H1 (cell line): Measurements from ENCODE around the gene GP1BB. TPM values are rescaled to one million over a fixed set of nuclear protein-coding genes. Genes with fewer than 3 reads are reported as not detected.

Experiments used
- CTCF ChIA-PET: fragments of 300-600 bp; sonication (Branson Sonifier 250); formaldehyde crosslinking; loops from one replicate; lab custom pipeline; 2021; ENCODE audit not compliant: partially characterized antibody; lab: Charles Lee
- POLR2A ChIA-PET: fragments of 300-600 bp; sonication (Branson Sonifier 250); formaldehyde crosslinking; loops from one replicate; lab custom pipeline; 2021; ENCODE audit warnings: inconsistent platforms; ENCODE audit not compliant: partially characterized antibody; lab: Charles Lee
- DNase-seq, 2 experiments: peaks; one replicate each; pipeline versions ENCODE4 v3.0.0 to v3.0.0-alpha.2; 2010 to 2022; ENCODE audit warnings: low spot score in 2 of 2, low read depth in 1 of 2, mixed read lengths in 1 of 2
- FAIRE-seq: peaks from 2 replicates; lab custom pipeline; 2011; peaks lifted over from hg19 to GRCh38; lab: Jason Lieb, UNC
- H2AFZ ChIP-seq: 2 replicates; pipeline ENCODE4 v1.8.1; 2012; ENCODE audit warnings: low read length, inconsistent platforms
- H2AK5ac ChIP-seq: 2 replicates; pipeline ENCODE4 v1.6.1; 2013; ENCODE audit warnings: low read depth, low read length
- H2BK120ac ChIP-seq: replicated peaks from 2 replicates; pipeline ENCODE3; 2013; ENCODE audit warnings: low read depth, low read length, inconsistent platforms
- H2BK12ac ChIP-seq: 2 replicates; pipeline ENCODE4 v1.6.1; 2013; ENCODE audit warnings: low read depth, low read length
- H2BK15ac ChIP-seq: 2 replicates; pipeline ENCODE4 v1.6.1; 2013; ENCODE audit warnings: low read length
- H2BK20ac ChIP-seq: 2 replicates; pipeline ENCODE4 v1.6.1; 2013; ENCODE audit warnings: low read length
- H2BK5ac ChIP-seq: 2 replicates; pipeline ENCODE4 v1.6.1; 2013; ENCODE audit warnings: low read depth, low read length
- H3K14ac ChIP-seq: 2 replicates; pipeline ENCODE4 v1.6.1; 2013; ENCODE audit warnings: inconsistent platforms; ENCODE audit not compliant: insufficient read length
- H3K18ac ChIP-seq: 2 replicates; pipeline ENCODE4 v1.6.1; 2013; ENCODE audit warnings: low read length; ENCODE audit errors: extremely low read depth
- H3K23ac ChIP-seq: 2 replicates; pipeline ENCODE4 v1.6.1; 2013; ENCODE audit warnings: inconsistent platforms; ENCODE audit not compliant: insufficient read length
- H3K23me2 ChIP-seq: 2 replicates; pipeline ENCODE4 v1.6.1; 2013; ENCODE audit warnings: low read depth, low read length
- H3K27ac ChIP-seq: 2 replicates; pipeline ENCODE4 v1.6.1; 2011; ENCODE audit warnings: low read depth, low read length, inconsistent platforms
- H3K27me3 ChIP-seq, 4 experiments: replicated peaks in 1 of 4; 1 replicate in 1 of 4; 2 replicates in 3 of 4; pipeline versions ENCODE4 v1.6.1 to v1.8.1; 2011 to 2013; ENCODE audit warnings: low read length in 3 of 4, mild to moderate bottlenecking in 3 of 4, inconsistent platforms in 2 of 4, mixed read lengths in 2 of 4, moderate library complexity in 1 of 4; ENCODE audit not compliant: control insufficient read depth in 3 of 4, insufficient read depth in 3 of 4; ENCODE audit errors: extremely low read depth in 1 of 4
- H3K36me3 ChIP-seq, 4 experiments: 2 replicates each; pipeline versions ENCODE4 v1.6.1 to v1.8.1; 2011 to 2013; ENCODE audit warnings: mild to moderate bottlenecking in 4 of 4, low read length in 3 of 4, moderate library complexity in 2 of 4, control low read depth in 1 of 4, inconsistent platforms in 1 of 4; ENCODE audit not compliant: insufficient read depth in 4 of 4, control insufficient read depth in 2 of 4
- H3K4ac ChIP-seq: replicated peaks from 2 replicates; pipeline ENCODE3; 2013; ENCODE audit warnings: low read length, low read depth, mixed read lengths, inconsistent platforms; ENCODE audit not compliant: insufficient read length
- H3K4me1 ChIP-seq, 4 experiments: replicated peaks in 1 of 4; 1 replicate in 1 of 4; 2 replicates in 3 of 4; pipeline versions ENCODE4 v1.6.1 to v1.8.1; 2011 to 2013; ENCODE audit warnings: low read length in 3 of 4, inconsistent platforms in 2 of 4, mixed read lengths in 1 of 4; ENCODE audit not compliant: insufficient read depth in 4 of 4, control insufficient read depth in 3 of 4
- H3K4me2 ChIP-seq, 2 experiments: 2 replicates each; pipeline versions ENCODE4 v1.6.1 to v1.8.1; 2011 to 2013; ENCODE audit warnings: low read depth in 2 of 2, low read length in 2 of 2, control low read depth in 1 of 2, inconsistent platforms in 1 of 2, mild to moderate bottlenecking in 1 of 2; ENCODE audit not compliant: insufficient read depth in 1 of 2
- H3K4me3 ChIP-seq, 4 experiments: fragments of 200-600, 300-600 bp in 1 of 4; sonication (generic), shearing (Covaris generic), sonication (Bioruptor Twin) in 1 of 4; 2 replicates each; pipeline versions ENCODE4 v1.5.1 to v1.8.1; 2011 to 2016; ENCODE audit warnings: low read length in 4 of 4, low read depth in 3 of 4, control low read depth in 2 of 4, inconsistent platforms in 2 of 4, mild to moderate bottlenecking in 2 of 4, mixed read lengths in 1 of 4, moderate library complexity in 1 of 4; ENCODE audit not compliant: insufficient read depth in 2 of 4; ENCODE audit errors: extremely low read depth in 1 of 4
- H3K56ac ChIP-seq: replicated peaks from 2 replicates; pipeline ENCODE3; 2013; ENCODE audit warnings: low read depth, mild to moderate bottlenecking, mixed read lengths, low read length, inconsistent platforms; ENCODE audit not compliant: insufficient read length
- H3K79me1 ChIP-seq: 2 replicates; pipeline ENCODE4 v1.6.1; 2013; ENCODE audit warnings: low read depth, low read length, control low read depth
- H3K79me2 ChIP-seq, 2 experiments: 2 replicates each; pipeline versions ENCODE4 v1.6.1 to v1.8.1; 2012 to 2013; ENCODE audit warnings: low read length in 2 of 2, mild to moderate bottlenecking in 2 of 2, inconsistent platforms in 1 of 2; ENCODE audit not compliant: insufficient read depth in 2 of 2, control insufficient read depth in 1 of 2
- H3K9ac ChIP-seq, 4 experiments: replicated peaks in 1 of 4; 1 replicate in 1 of 4; 2 replicates in 3 of 4; pipeline versions ENCODE4 v1.6.1 to v1.8.1; 2011 to 2013; ENCODE audit warnings: low read depth in 3 of 4, low read length in 3 of 4, control low read depth in 2 of 4, mild to moderate bottlenecking in 2 of 4, moderate library complexity in 2 of 4, inconsistent platforms in 1 of 4; ENCODE audit errors: extremely low read depth in 1 of 4
- H3K9me3 ChIP-seq, 2 experiments: 2 replicates each; pipeline versions ENCODE4 v1.6.1 to v1.8.1; 2012 to 2013; ENCODE audit warnings: mild to moderate bottlenecking in 2 of 2, moderate library complexity in 2 of 2, control low read depth in 1 of 2, inconsistent platforms in 1 of 2, low read depth in 1 of 2, low read length in 1 of 2, mixed read lengths in 1 of 2; ENCODE audit not compliant: insufficient read depth in 2 of 2
- H4K20me1 ChIP-seq, 2 experiments: replicated peaks in 1 of 2; 2 replicates each; pipeline versions ENCODE3 to v1.8.1; 2011 to 2013; ENCODE audit warnings: inconsistent platforms in 2 of 2, low read length in 2 of 2, mild to moderate bottlenecking in 1 of 2; ENCODE audit not compliant: insufficient read depth in 2 of 2, control insufficient read depth in 1 of 2
- H4K5ac ChIP-seq: 2 replicates; pipeline ENCODE4 v1.6.1; 2013; ENCODE audit warnings: low read length, low read depth, mixed read lengths, inconsistent platforms; ENCODE audit not compliant: insufficient read length
- H4K8ac ChIP-seq: 2 replicates; pipeline ENCODE4 v1.8.0; 2013; ENCODE audit warnings: mild to moderate bottlenecking, moderate library complexity, low read length, inconsistent platforms; ENCODE audit not compliant: insufficient read depth; ENCODE audit errors: extremely low read depth
- H4K91ac ChIP-seq: replicated peaks from 2 replicates; pipeline ENCODE3; 2013; ENCODE audit warnings: low read length, mixed read lengths, inconsistent platforms; ENCODE audit not compliant: insufficient read length
- BCL11A ChIP-seq, 2 experiments: IDR thresholded peaks; one replicate each; pipeline ENCODE4 v1.6.1; 2011; ENCODE audit warnings: low read depth in 2 of 2, low read length in 2 of 2, mild to moderate bottlenecking in 2 of 2
- SUZ12 ChIP-seq: fragments of 200-600 bp; sonication (generic); IDR thresholded peaks from 2 replicates; pipeline ENCODE4 v1.6.1; 2012; ENCODE audit warnings: mild to moderate bottlenecking, inconsistent platforms, low read length, moderate library complexity, mixed read lengths
- WGBS, 2 experiments: shearing (Covaris generic) in 1 of 2; methylation state at CpG; one replicate each; pipeline versions ENCODE4 v1.1.6 to v1.1.7; 2013 to 2015; ENCODE audit warnings: low lambda C conversion rate in 2 of 2, mixed read lengths in 2 of 2, inconsistent platforms in 1 of 2, low coverage in 1 of 2, missing lambda C conversion rate in 1 of 2; ENCODE audit not compliant: insufficient replicate concordance in 2 of 2, insufficient coverage in 1 of 2, insufficient read length in 1 of 2; ENCODE audit errors: extremely low coverage in 1 of 2, missing lambda C conversion rate in 1 of 2; 5-methylcytosine and 5-hydroxymethylcytosine counted together
- polyA plus RNA-seq, 7 experiments: library from polyadenylated mRNA; depleted of rRNA in 3 of 7; stranded (reverse) in 5 of 7; unstranded in 2 of 7; fragments of >200 nt in 5 of 7; fragments of 200-250 nt in 2 of 7; gene quantifications; 1 replicate in 5 of 7; 2 replicates in 1 of 7; 4 replicates in 1 of 7; pipeline versions ENCODE4 v1.2.1 to v1.2.3, GENCODE V29; 2011 to 2013; ENCODE audit warnings: missing spikeins in 2 of 7, mixed read lengths in 2 of 7
- total RNA-seq: library from RNA; stranded (reverse); fragmentation: NEBNext Ultra II Directional; extraction: Animal tissue kit (Norgen Biotek cat#: 25700); gene quantifications from 2 replicates; pipeline ENCODE4 v1.2.1, GENCODE V29; 2021

GP1BB gene
- total and polyA plus RNA-seq, 2 of the 8 experiments (the other 6 are each of a cell fraction or from before 2014, with no cell fraction given), result 0.36 TPM; not detected in 1

GRCh38 chr22:19719488-19720021 is 3.8 kb upstream of the GP1BB start:
- peaks cover 13 to 25% of the 10 kb centered on the region in 2 experiments for H4K20me1 ChIP-seq
- WGBS, 2 experiments, result 85% methylated on average over 12 of the region's 12 CpGs; no CpG with 5 or more reads in 1 of the 2 experiments
- H3K4me2 ChIP-seq, result no peak overlapping the region; a peak in 1 of 4 replicates

More at GRCh38 chr22:19719488-19720021, 3.8 kb upstream of the GP1BB start:
- Histone ChIP-seq H2BK120ac (no peak overlapping the region), H3K18ac (no peak overlapping the region), H3K4me3 (no peak overlapping the region), H2BK20ac (no peak overlapping the region), H2BK15ac (peak overlapping the region; percentile 95; the same call in 1 of the 2 replicates), H2AFZ (no peak overlapping the region), H3K23ac (no peak overlapping the region), H3K36me3 (peaks cover 0 to 5% (median 0%) of the 10 kb centered on the region in 4 experiments; a peak in 1 of 8 replicates), H3K14ac (no peak overlapping the region), H3K79me1 (no peaks in the 10 kb centered on the region), H3K4me1 (peaks cover 0 to 44% (median 26%) of the 10 kb centered on the region in 4 experiments; a peak in 6 of 7 replicates), H3K9me3 (no peaks in the 10 kb centered on the region; a peak in 1 of 4 replicates), H3K27me3 (peaks cover 64 to 99% (median 84%) of the 10 kb centered on the region in 4 experiments), H2BK5ac (0 out of 2 replicates have a peak overlapping the region, but pooled peaks have one; percentile 16), H3K27ac (no peak overlapping the region), H4K91ac (no peak overlapping the region), H3K56ac (no peak overlapping the region), H3K23me2 (peaks cover 27% of the 10 kb centered on the region; the same call in 1 of the 2 replicates), H2BK12ac (peak overlapping the region; percentile 60), H4K8ac (no peak overlapping the region), H4K5ac (no peak overlapping the region), H3K9ac (no peak overlapping the region), H2AK5ac (peak overlapping the region; percentile 89; the same call in 1 of the 2 replicates), H3K4ac (no peak overlapping the region), H3K79me2 (no peaks in the 10 kb centered on the region)
- no peak for TF ChIP-seq BCL11A (IDR thresholded peaks at IDR 0.05; ENCODE audit: low read depth in 2 of 2, low read length in 2 of 2)
- TF ChIP-seq SUZ12, result peak; percentile 30; the same call in 1 of the 2 replicates
- no peak for FAIRE-seq
- DNase-seq, result no peak
- POLR2A ChIA-PET, result interaction anchor here (0.7 kb wide), 1 partner anchor 31 kb away, joined by 3 read pairs; no protein-coding TSS in a partner anchor
- CTCF ChIA-PET, result interaction anchor here (0.6 to 3.9 kb wide), 11 partner anchors 10 to 91 kb away, joined by 3 to 18 read pairs (median 4); no protein-coding TSS in a partner anchor
